HFFc6 (cell line): ENCODE results near the gene DHRSX. TPM values are rescaled to one million over a fixed set of nuclear protein-coding genes. Genes with fewer than 3 reads are reported as not detected.
"Not testable (repeated sequence)": the region's sequence is repeated elsewhere in the genome, so short reads cannot be mapped to it uniquely, and the experiment has no call there.

Experiments
- DNase-seq: peaks from one replicate; pipeline ENCODE4 v3.0.0-alpha.2; 2018
- H3K27ac Mint-ChIP-seq: 2 replicates; pipeline ENCODE4 v1.8.0; 2020; ENCODE audit warnings: mild to moderate bottlenecking, mixed read lengths
- H3K27me3 Mint-ChIP-seq: 2 replicates; pipeline ENCODE4 v1.8.0; 2021; ENCODE audit warnings: mild to moderate bottlenecking, moderate library complexity, mixed read lengths; ENCODE audit not compliant: insufficient read depth
- H3K36me3 Mint-ChIP-seq: 2 replicates; pipeline ENCODE4 v1.8.0; 2021; ENCODE audit warnings: low read depth, mixed read lengths
- H3K4me1 Mint-ChIP-seq: 2 replicates; pipeline ENCODE4 v1.8.0; 2020; ENCODE audit warnings: low read depth, mixed read lengths
- H3K4me3 Mint-ChIP-seq: 2 replicates; pipeline ENCODE4 v1.8.0; 2020; ENCODE audit warnings: mild to moderate bottlenecking, moderate library complexity, mixed read lengths
- H3K9me3 Mint-ChIP-seq: 2 replicates; pipeline ENCODE4 v1.8.0; 2020; ENCODE audit warnings: mild to moderate bottlenecking, mixed read lengths
- total RNA-seq, 6 experiments: library from RNA; stranded (reverse); fragmentation: NEBNext Ultra II Directional; extraction: Animal tissue kit (Norgen Biotek cat#: 25700); gene quantifications; 2 replicates in 1 of 6; 3 replicates in 5 of 6; pipeline ENCODE4 v1.2.3, GENCODE V29; 2021
- TF ChIP-seq, protein P1 (sequence below): fragments of 200-600 bp; sonication (generic); IDR thresholded peaks from 2 replicates; pipeline ENCODE4 v1.5.0; 2021; ENCODE audit warnings: antibody characterized with exemption, mild to moderate bottlenecking

Gene DHRSX
- total RNA-seq, 6 experiments from 2014 or later = 19.6 to 27.1 (median 22.9) TPM

DNA sequence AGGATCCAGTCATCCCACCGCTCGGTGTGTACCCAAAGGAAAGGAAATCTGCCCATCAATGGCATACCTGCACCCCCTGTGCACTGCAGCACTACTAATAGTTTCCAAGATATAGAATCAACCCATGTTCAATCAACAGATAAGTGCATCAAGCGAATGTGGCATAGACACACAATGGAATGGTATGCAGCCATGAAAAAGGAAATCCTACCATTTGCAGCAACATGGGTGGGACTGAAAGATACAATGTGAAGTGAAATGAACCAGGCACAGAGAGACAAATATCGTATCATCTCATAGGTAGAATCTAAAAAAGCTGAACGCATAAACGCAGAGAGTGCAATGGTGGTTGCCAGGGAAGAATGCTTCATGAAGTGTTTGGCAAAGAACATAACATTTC, 42.5 kb downstream of the DHRSX start:
- no peaks in the 10 kb centered on the region for H3K9me3 Mint-ChIP-seq
- H3K27me3 Mint-ChIP-seq = no peaks in the 10 kb centered on the region
- DNase-seq = no peak
- H3K36me3 Mint-ChIP-seq = peaks cover 6% of the 10 kb centered on the region; the same call in 1 of the 2 replicates
- TF ChIP-seq, protein P1, sequence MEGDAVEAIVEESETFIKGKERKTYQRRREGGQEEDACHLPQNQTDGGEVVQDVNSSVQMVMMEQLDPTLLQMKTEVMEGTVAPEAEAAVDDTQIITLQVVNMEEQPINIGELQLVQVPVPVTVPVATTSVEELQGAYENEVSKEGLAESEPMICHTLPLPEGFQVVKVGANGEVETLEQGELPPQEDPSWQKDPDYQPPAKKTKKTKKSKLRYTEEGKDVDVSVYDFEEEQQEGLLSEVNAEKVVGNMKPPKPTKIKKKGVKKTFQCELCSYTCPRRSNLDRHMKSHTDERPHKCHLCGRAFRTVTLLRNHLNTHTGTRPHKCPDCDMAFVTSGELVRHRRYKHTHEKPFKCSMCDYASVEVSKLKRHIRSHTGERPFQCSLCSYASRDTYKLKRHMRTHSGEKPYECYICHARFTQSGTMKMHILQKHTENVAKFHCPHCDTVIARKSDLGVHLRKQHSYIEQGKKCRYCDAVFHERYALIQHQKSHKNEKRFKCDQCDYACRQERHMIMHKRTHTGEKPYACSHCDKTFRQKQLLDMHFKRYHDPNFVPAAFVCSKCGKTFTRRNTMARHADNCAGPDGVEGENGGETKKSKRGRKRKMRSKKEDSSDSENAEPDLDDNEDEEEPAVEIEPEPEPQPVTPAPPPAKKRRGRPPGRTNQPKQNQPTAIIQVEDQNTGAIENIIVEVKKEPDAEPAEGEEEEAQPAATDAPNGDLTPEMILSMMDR = no peak
- no peak overlapping the region for H3K27ac Mint-ChIP-seq
- no peaks in the 10 kb centered on the region for H3K4me1 Mint-ChIP-seq
- H3K4me3 Mint-ChIP-seq = no peak overlapping the region

DNA sequence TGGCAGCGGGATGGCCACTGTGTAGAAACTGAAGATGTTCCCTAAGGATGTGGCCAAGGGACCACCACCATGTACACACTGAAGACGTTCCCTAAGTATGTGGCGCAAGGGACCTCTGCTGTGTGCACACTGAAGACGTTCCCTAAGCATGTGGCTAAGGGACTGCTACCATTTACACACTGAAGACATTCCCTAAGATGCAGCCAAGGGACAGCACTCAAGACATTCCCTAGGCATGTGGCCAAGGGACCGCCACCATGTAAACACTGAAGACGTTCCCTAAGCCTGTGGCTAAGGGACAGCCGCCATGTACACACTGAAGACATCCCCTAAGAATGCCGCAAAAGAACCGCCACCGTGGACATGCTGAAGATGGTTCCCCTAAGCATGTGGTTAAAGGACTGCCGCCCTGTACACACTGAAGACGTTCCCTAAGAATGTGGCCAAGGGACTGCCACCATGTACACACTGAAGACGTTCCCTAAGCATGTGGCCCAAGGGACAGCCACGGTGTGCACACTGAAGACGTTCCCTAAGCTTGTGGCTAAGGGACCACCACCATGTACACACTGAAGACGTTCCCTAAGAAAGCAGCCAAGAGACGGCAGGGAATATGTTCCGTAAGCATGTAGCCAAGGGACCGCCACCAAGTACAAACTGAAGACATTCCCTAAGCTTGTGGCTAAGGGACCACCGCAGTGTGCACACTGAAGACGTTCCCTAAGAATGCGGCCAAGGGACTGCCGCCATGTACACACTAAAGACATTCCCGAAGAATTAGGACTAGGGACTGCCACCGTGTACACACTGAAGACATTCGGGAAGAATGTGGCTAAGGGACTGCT, 43.3 kb downstream of the DHRSX start:
- Mint-ChIP-seq H3K27me3 (no peaks in the 10 kb centered on the region; the same call in 1 of the 2 replicates), H3K36me3 (peaks cover 11% of the 10 kb centered on the region), H3K4me1 (no peaks in the 10 kb centered on the region), H3K9me3 (no peaks in the 10 kb centered on the region), H3K4me3 (no peak overlapping the region), H3K27ac (no peak overlapping the region)
- DNase-seq = no peak
- TF ChIP-seq, protein P1 = no peak

DNA sequence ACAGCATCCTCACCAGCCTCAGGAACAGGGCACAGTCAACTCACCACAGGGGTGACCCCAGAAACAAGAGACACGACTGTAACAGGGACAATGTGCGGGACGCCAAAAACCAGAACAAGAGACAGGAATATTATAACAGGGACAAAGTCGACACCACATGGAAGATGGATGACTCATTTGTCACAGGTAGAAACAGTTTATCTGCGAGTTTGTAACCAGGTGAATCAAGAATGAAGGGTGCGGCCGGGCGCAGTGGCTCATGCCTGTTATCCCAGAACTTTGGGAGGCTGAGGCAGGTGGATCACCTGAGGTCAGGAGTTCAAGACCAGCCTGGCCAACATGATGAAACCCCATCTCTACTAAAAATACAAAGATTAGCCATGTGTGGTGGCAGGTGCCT, 44.7 kb downstream of the DHRSX start:
- H3K9me3 Mint-ChIP-seq, H3K27ac Mint-ChIP-seq, H3K4me3 Mint-ChIP-seq, H3K4me1 Mint-ChIP-seq, H3K27me3 Mint-ChIP-seq, DNase-seq: not testable (repeated sequence)
- H3K36me3 Mint-ChIP-seq = peaks cover 13% of the 10 kb centered on the region

DNA sequence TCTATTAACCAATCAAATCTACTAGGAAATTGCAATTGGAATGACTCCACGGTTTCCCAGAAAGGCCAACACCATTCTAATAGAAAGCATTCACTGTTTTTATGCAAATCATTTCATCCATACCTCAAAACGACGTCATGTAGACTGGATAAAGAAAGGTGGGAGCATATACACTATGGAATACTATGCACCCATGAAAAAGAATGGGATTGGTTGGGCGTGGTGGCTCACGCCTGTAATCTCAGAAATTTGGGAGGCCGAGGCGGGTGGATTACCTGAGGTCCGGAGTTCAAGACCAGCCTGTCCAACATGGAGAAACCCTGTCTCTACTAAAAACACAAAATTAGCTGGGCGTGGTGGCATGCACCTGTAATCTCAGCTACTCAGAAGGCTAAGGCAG, 46.2 kb downstream of the DHRSX start:
- DNase-seq, H3K9me3 Mint-ChIP-seq, H3K4me3 Mint-ChIP-seq, H3K27ac Mint-ChIP-seq, H3K4me1 Mint-ChIP-seq, H3K27me3 Mint-ChIP-seq: not testable (repeated sequence)
- peaks cover 13% of the 10 kb centered on the region for H3K36me3 Mint-ChIP-seq

DNA sequence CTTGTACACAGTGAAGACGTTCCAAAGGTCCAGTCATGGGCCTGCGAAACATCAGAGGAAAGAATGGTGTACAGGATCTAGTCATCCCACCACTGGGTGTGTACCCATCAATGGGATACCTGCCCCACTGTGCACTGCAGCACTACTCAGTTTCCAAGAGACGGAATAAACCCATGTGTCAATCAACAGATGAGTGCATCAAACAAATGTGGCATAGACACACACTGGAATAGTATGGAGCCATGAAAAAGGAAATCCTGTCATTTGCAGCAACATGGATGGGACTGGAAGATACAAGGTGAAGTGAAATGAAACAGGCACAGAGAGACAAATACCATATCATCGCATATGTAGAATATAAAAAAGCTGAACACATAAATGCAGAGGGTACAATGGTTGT, 48.0 kb downstream of the DHRSX start:
- peaks cover 7% of the 10 kb centered on the region; the same call in 1 of the 2 replicates for H3K4me1 Mint-ChIP-seq
- no peaks in the 10 kb centered on the region; the same call in none of the 2 replicates for H3K27me3 Mint-ChIP-seq
- H3K27ac Mint-ChIP-seq = no peak overlapping the region

DNA sequence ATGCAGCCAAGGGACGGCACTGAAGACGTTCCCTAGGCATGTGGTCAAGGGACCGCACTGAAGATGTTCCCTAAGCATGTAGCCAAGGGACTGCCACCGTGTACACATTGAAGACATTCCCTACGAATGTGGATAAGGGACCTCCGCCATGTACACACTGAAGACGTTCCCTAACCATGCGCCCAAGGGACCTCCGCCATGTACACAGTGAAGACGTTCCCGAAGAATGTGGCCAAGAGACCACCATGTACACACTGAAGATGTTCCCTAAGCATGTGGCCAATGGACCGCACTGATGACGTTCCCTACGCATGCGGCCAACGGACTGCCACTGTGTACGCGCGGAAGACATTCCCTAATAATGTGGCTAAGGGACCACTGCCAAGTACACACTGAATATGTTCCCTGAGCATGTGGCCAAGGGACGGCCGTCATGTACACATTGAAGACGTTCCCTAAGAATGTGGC, 48.4 kb downstream of the DHRSX start:
- Mint-ChIP-seq H3K4me1 (peaks cover 7% of the 10 kb centered on the region; the same call in 1 of the 2 replicates), H3K36me3 (peaks cover 12% of the 10 kb centered on the region), H3K4me3 (no peak overlapping the region), H3K9me3 (peaks cover 2% of the 10 kb centered on the region), H3K27me3 (peaks cover 1% of the 10 kb centered on the region), H3K27ac (no peak overlapping the region)
- TF ChIP-seq, protein P1 = no peak
- DNase-seq = no peak

More for the DNA sequence above, 48.0 kb downstream of the DHRSX start:
- TF ChIP-seq, protein P1 = no peak
- no peak overlapping the region for H3K4me3 Mint-ChIP-seq
- no peak for DNase-seq
- H3K9me3 Mint-ChIP-seq = no peaks in the 10 kb centered on the region
- peaks cover 7% of the 10 kb centered on the region for H3K36me3 Mint-ChIP-seq
